Natural killer cell (primary cell): ENCODE data around the gene ABCA2. TPM values are rescaled to one million over a fixed set of nuclear protein-coding genes. Genes with fewer than 3 reads are reported as not detected.

Source experiments
- ATAC-seq, 3 donors: fragments of 150-1000 bp in 2 of 3; fragments of 200-7000 bp in 1 of 3; cut with Tn5 transposase; 1 replicate in 1 of 3; 2 replicates in 2 of 3; pipeline ENCODE4 v1.10.0; 2021; ENCODE audit warnings: mild to moderate bottlenecking in 2 of 3, moderate library complexity in 2 of 3
- DNase-seq, 2 donors: peaks; one replicate each; pipeline versions ENCODE4 v3.0.0 to v3.0.0-alpha.2; 2013 to 2021; ENCODE audit warnings: mixed read lengths in 1 of 2
- H3K27ac ChIP-seq: one replicate; pipeline ENCODE4 v1.5.1; 2013; ENCODE audit warnings: mild to moderate bottlenecking, low read length
- H3K27me3 ChIP-seq: one replicate; pipeline ENCODE4 v1.6.1; 2013; ENCODE audit warnings: low read length; ENCODE audit not compliant: control insufficient read depth, insufficient read depth
- H3K36me3 ChIP-seq: one replicate; pipeline ENCODE4 v1.6.1; 2013; ENCODE audit warnings: low read length; ENCODE audit not compliant: control insufficient read depth, insufficient read depth
- H3K4me1 ChIP-seq: one replicate; pipeline ENCODE4 v1.6.1; 2013; ENCODE audit warnings: low read length; ENCODE audit not compliant: control insufficient read depth, insufficient read depth
- H3K4me3 ChIP-seq: one replicate; pipeline ENCODE4 v1.5.1; 2013; ENCODE audit warnings: low read length
- H3K9me3 ChIP-seq: one replicate; pipeline ENCODE4 v1.6.1; 2013; ENCODE audit warnings: low read length; ENCODE audit not compliant: control insufficient read depth, insufficient read depth
- H3K27ac Mint-ChIP-seq, 2 donors: one replicate each; pipeline ENCODE4 v1.8.0; 2022; ENCODE audit warnings: mild to moderate bottlenecking in 2 of 2, mixed read lengths in 2 of 2, moderate library complexity in 1 of 2
- H3K27me3 Mint-ChIP-seq, 2 donors: one replicate each; pipeline ENCODE4 v1.8.0; 2022; ENCODE audit warnings: low read depth in 2 of 2, mixed read lengths in 2 of 2
- H3K36me3 Mint-ChIP-seq: one replicate; pipeline ENCODE4 v1.8.0; 2022; ENCODE audit warnings: mixed read lengths
- H3K4me1 Mint-ChIP-seq, 2 donors: one replicate each; pipeline ENCODE4 v1.8.0; 2022; ENCODE audit warnings: mixed read lengths in 2 of 2
- H3K4me3 Mint-ChIP-seq: one replicate; pipeline ENCODE4 v1.8.0; 2022; ENCODE audit warnings: mild to moderate bottlenecking, moderate library complexity, mixed read lengths
- H3K9me3 Mint-ChIP-seq, 2 donors: one replicate each; pipeline ENCODE4 v1.8.0; 2022; ENCODE audit warnings: mixed read lengths in 2 of 2
- CTCF ChIP-seq: fragments of 200-600 bp; IDR thresholded peaks from one replicate; pipeline ENCODE4 v1.8.0; 2022; ENCODE audit warnings: antibody characterized with exemption
- WGBS: methylation state at CpG from one replicate; pipeline ENCODE4 v1.1.7; 2013; ENCODE audit warnings: missing lambda C conversion rate; ENCODE audit not compliant: insufficient coverage; 5-methylcytosine and 5-hydroxymethylcytosine counted together
- intact Hi-C: fragments of 100-400 bp; cut with micrococcal nuclease; formaldehyde crosslinking; loops from one replicate; pipeline ENCODE4 v1.14.2; 2022
- total RNA-seq, 4 donors: library from RNA; stranded (reverse); fragments of 120-200 nt in 1 of 4; gene quantifications; one replicate each; pipeline versions ENCODE4 v1.2.3 to v1.2.4, GENCODE V29; 2013 to 2022

ABCA2 gene
- total RNA-seq, 3 donors from 2014 or later (not counting 1 experiment from before 2014, with no cell fraction given): 356 to 416 (median 357) TPM

DNA sequence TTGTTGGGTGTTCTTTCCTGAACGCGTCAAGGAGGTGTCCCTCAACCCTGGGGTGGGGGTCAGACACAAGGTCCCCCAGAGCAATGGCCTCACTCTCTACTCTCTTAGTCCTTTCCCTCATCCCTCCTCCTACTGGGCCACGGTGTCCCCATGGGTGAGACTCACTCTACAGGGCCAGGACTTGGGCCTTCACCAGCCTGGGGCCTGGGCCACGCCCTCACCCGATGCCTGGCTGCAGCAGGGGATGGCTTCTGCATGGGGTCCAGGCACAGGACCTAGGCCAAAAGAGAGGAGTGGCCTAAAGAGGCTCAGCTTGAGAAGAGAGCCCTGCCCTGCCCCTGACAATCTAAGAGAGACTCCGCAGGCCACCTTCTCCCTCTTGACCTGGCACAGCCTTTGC, 70.1 kb downstream of the ABCA2 start:
- Mint-ChIP-seq H3K4me3 (no peak overlapping the region), H3K27me3 (no peaks in the 10 kb centered on the region), H3K4me1 (peaks cover 17 to 74% of the 10 kb centered on the region in 2 donors), H3K9me3 (peaks cover 4 to 5% of the 10 kb centered on the region in 2 donors), H3K36me3 (no peaks in the 10 kb centered on the region), H3K27ac (peak overlapping the region; percentile 85 to 87)
- Histone ChIP-seq H3K4me1 (peaks cover 60% of the 10 kb centered on the region), H3K4me3 (no peak overlapping the region), H3K27ac (peak overlapping the region; percentile 90), H3K27me3 (no peaks in the 10 kb centered on the region), H3K9me3 (no peaks in the 10 kb centered on the region), H3K36me3 (no peaks in the 10 kb centered on the region)
- 93% methylated on average over 6 of the region's 6 CpGs for WGBS
- no peak for ATAC-seq
- no peak for DNase-seq
- intact Hi-C loops: no loop called here
- TF ChIP-seq CTCF: no peak

DNA sequence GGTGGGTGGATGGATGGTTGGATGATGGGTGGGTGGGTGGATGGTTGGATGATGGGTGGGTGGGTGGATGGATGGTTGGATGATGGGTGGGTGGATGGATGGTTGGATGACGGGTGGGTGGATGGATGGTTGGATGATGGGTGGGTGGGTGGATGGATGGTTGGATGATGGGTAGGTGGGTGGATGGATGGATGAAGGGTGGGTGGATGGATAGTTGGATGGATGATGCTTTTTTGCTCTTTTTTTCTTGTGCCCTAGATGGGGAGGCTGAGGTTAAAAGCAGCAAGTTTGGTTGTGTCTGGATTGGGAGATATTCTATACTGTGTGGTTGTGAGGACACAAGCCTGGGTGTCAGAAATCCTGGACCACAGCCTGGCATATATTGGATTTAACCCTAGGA, 70.6 kb downstream of the ABCA2 start:
- peaks cover 56% of the 10 kb centered on the region for H3K4me1 ChIP-seq
- WGBS: 100% methylated on average over 1 of the region's 1 CpG
- peaks cover 13 to 69% of the 10 kb centered on the region in 2 donors for H3K4me1 Mint-ChIP-seq

More for the DNA sequence above, 70.6 kb downstream of the ABCA2 start:
- no peaks in the 10 kb centered on the region for H3K27me3 Mint-ChIP-seq
- H3K4me3 ChIP-seq: no peak overlapping the region
- peak overlapping the region; percentile 40 for H3K4me3 Mint-ChIP-seq
- no peaks in the 10 kb centered on the region for H3K27me3 ChIP-seq
- DNase-seq (no peak), ATAC-seq (no peak)
- H3K27ac ChIP-seq: peak overlapping the region; percentile 4
- no peaks in the 10 kb centered on the region for H3K36me3 Mint-ChIP-seq
- H3K36me3 ChIP-seq: no peaks in the 10 kb centered on the region
- H3K9me3 ChIP-seq: no peaks in the 10 kb centered on the region
- TF ChIP-seq CTCF: no peak
- H3K27ac Mint-ChIP-seq: peak overlapping the region in 1 of 2 donors; percentile 85
- intact Hi-C loops: no loop called here
- peaks cover 4 to 5% of the 10 kb centered on the region in 2 donors for H3K9me3 Mint-ChIP-seq

Other genes with a start within 250 kb of the ABCA2 start
- gene TMEM141, start 236.9 kb downstream of the ABCA2 start, total RNA-seq: 10 to 100 TPM; 22.4 to 26.9 (median 26.6) TPM
- gene CCDC183, start 231.9 kb downstream of the ABCA2 start, total RNA-seq: under 1 TPM; 0.56 to 0.75 (median 0.65) TPM
- gene RABL6, start 220.3 kb downstream of the ABCA2 start, total RNA-seq: 10 to 100 TPM; 72.7 to 82.5 (median 75.9) TPM
- gene AJM1, start 185.8 kb downstream of the ABCA2 start, total RNA-seq: 10 to 100 TPM; 26.6 to 35.6 (median 31.5) TPM
- gene PHPT1, start 178.8 kb downstream of the ABCA2 start, total RNA-seq: 10 to 100 TPM; 63.5 to 69.8 (median 67.7) TPM
- 1 to 10 TPM; 4.6 to 6.5 (median 5.8) TPM for gene MAMDC4, start 175.9 kb downstream of the ABCA2 start, total RNA-seq
- 100 to 1,000 TPM; 208 to 255 (median 227) TPM for gene EDF1, start 161.9 kb downstream of the ABCA2 start, total RNA-seq
- 10 to 100 TPM; 17.4 to 35.5 (median 25.0) TPM for gene TRAF2, start 141.7 kb downstream of the ABCA2 start, total RNA-seq
- 100 to 1,000 TPM; 117 to 144 (median 136) TPM for gene FBXW5, start 83.5 kb downstream of the ABCA2 start, total RNA-seq
- gene C8G, start 83.0 kb downstream of the ABCA2 start, total RNA-seq: 1 to 10 TPM; 3.9 to 8.5 (median 7.3) TPM
- 10 to 100 TPM in 1 of 3 donors, 1 to 10 TPM in 2; 9.2 to 11.3 (median 9.8) TPM for gene LCN12, start 76.0 kb downstream of the ABCA2 start, total RNA-seq
- 100 to 1,000 TPM; 157 to 361 (median 296) TPM for gene PTGDS, start 50.7 kb downstream of the ABCA2 start, total RNA-seq
- 1 to 10 TPM; 4.9 to 8.4 (median 8.2) TPM for gene LCNL1, start 45.2 kb downstream of the ABCA2 start, total RNA-seq
- 100 to 1,000 TPM; 161 to 188 (median 161) TPM for gene PAXX, start 35.8 kb downstream of the ABCA2 start, total RNA-seq
- gene CLIC3, start 31.7 kb downstream of the ABCA2 start, total RNA-seq: 100 to 1,000 TPM; 144 to 286 (median 161) TPM
- gene FUT7, start 3.9 kb upstream of the ABCA2 start, total RNA-seq: 1 to 10 TPM in 2 of 3 donors, under 1 TPM in 1; 0.99 to 5.1 (median 3.9) TPM
- gene NPDC1, start 17.9 kb upstream of the ABCA2 start, total RNA-seq: 1 to 10 TPM in 2 of 3 donors, under 1 TPM in 1; 0.87 to 5.6 (median 3.4) TPM
- gene ENTPD2, start 25.8 kb upstream of the ABCA2 start, total RNA-seq: not detected
- gene SAPCD2, start 42.3 kb upstream of the ABCA2 start, total RNA-seq: 1 to 10 TPM in 2 of 3 donors, under 1 TPM in 1; 0.59 to 2.6 (median 1.0) TPM
- gene UAP1L1, start 49.3 kb upstream of the ABCA2 start, total RNA-seq: 10 to 100 TPM; 10.5 to 25.8 (median 19.3) TPM
- 10 to 100 TPM; 75.1 to 99.4 (median 80.4) TPM for gene MAN1B1, start 58.7 kb upstream of the ABCA2 start, total RNA-seq
- gene DPP7, start 86.5 kb upstream of the ABCA2 start, total RNA-seq: 100 to 1,000 TPM; 233 to 264 (median 251) TPM
- not detected for gene GRIN1, start 110.9 kb upstream of the ABCA2 start, total RNA-seq
- gene LRRC26, start 141.8 kb upstream of the ABCA2 start, total RNA-seq: not detected
- gene TMEM210, start 143.8 kb upstream of the ABCA2 start, total RNA-seq: not detected
- 100 to 1,000 TPM; 146 to 172 (median 171) TPM for gene ANAPC2, start 160.3 kb upstream of the ABCA2 start, total RNA-seq
- 10 to 100 TPM; 45.1 to 53.5 (median 52.2) TPM for gene SSNA1, start 160.4 kb upstream of the ABCA2 start, total RNA-seq
- gene TPRN, start 172.5 kb upstream of the ABCA2 start, total RNA-seq: 10 to 100 TPM in 1 of 3 donors, 1 to 10 TPM in 2; 8.2 to 10.6 (median 8.4) TPM
- gene TMEM203, start 177.4 kb upstream of the ABCA2 start, total RNA-seq: 10 to 100 TPM; 22.1 to 30.5 (median 27.1) TPM
- 10 to 100 TPM; 31.1 to 36.0 (median 31.9) TPM for gene NDOR1, start 177.5 kb upstream of the ABCA2 start, total RNA-seq
- 1 to 10 TPM in 1 of 3 donors, under 1 TPM in 2; 0.82 to 1.6 (median 0.93) TPM for gene RNF208, start 194.0 kb upstream of the ABCA2 start, total RNA-seq
- under 1 TPM in 1 of 3 donors, not detected in 2; 0.38 TPM for gene CYSRT1, start 196.9 kb upstream of the ABCA2 start, total RNA-seq
- not detected for gene RNF224, start 199.3 kb upstream of the ABCA2 start, total RNA-seq
- not detected for gene SLC34A3, start 202.7 kb upstream of the ABCA2 start, total RNA-seq
- gene TUBB4B, start 213.1 kb upstream of the ABCA2 start, total RNA-seq: 100 to 1,000 TPM in 1 of 3 donors, 10 to 100 TPM in 2; 84.4 to 121 (median 93.9) TPM
- gene STPG3, start 223.0 kb upstream of the ABCA2 start, total RNA-seq: not detected
- gene NELFB, start 227.1 kb upstream of the ABCA2 start, total RNA-seq: 10 to 100 TPM; 42.9 to 53.8 (median 52.6) TPM
- 10 to 100 TPM; 16.3 to 24.6 (median 19.2) TPM for gene TOR4A, start 249.5 kb upstream of the ABCA2 start, total RNA-seq